Vagina (tissue), 2 donors: Measurements from ENCODE around the gene BSPRY.

Experiments
- CTCF ChIP-seq, 3 experiments: fragments of 450-650 bp in 2 of 3; fragments of 200-600 bp in 1 of 3; sonication (generic) in 1 of 3; IDR thresholded peaks; one replicate each; pipeline ENCODE4 v1.5.1; 2017 to 2019; ENCODE audit warnings: antibody characterized with exemption in 3 of 3, mild to moderate bottlenecking in 2 of 3, moderate library complexity in 2 of 3
- POLR2A ChIP-seq, 2 donors: fragments of 450-650 bp; IDR thresholded peaks; one replicate each; pipeline ENCODE4 v1.6.1; 2017; ENCODE audit warnings: antibody characterized with exemption in 2 of 2, mild to moderate bottlenecking in 2 of 2, moderate library complexity in 2 of 2
- POLR2AphosphoS5 ChIP-seq, 2 donors: sonication (generic); formaldehyde crosslinking; IDR thresholded peaks; one replicate each; pipeline ENCODE4 v1.9.0; 2017; ENCODE audit warnings: antibody characterized with exemption in 2 of 2, mild to moderate bottlenecking in 2 of 2, low read depth in 1 of 2; ENCODE audit not compliant: insufficient read depth in 1 of 2

GRCh38 chr9:113380869-113381378 lies 31.6 kb downstream of the BSPRY start:
- TF ChIP-seq POLR2A (IDR thresholded peaks at IDR 0.05): no peak
- TF ChIP-seq CTCF (IDR thresholded peaks at IDR 0.05): no peak
- TF ChIP-seq POLR2AphosphoS5 (IDR thresholded peaks at IDR 0.05; ENCODE audit: insufficient read depth in 1 of 2, low read depth in 1 of 2): no peak
